Loucy (cell line): ENCODE measurements around the gene MSANTD1.

Experiments
- H2AFZ ChIP-seq: fragments of 200-600 bp; sonication (generic); 2 replicates; pipeline ENCODE4 v1.6.0; 2016; ENCODE audit warnings: antibody characterized with exemption, mild to moderate bottlenecking, low read length, moderate library complexity
- H3F3A ChIP-seq: fragments of 200-600 bp; 2 replicates; pipeline ENCODE4 v1.6.0; 2016; ENCODE audit warnings: antibody characterized with exemption, low read depth, mild to moderate bottlenecking
- H3K27me3 ChIP-seq: fragments of 200-600 bp; sonication (generic); 2 replicates; pipeline ENCODE4 v1.6.1; 2014; ENCODE audit warnings: low read length, mild to moderate bottlenecking; ENCODE audit not compliant: insufficient read depth, poor library complexity, severe bottlenecking
- H3K36me3 ChIP-seq: fragments of 200-600 bp; sonication (generic); 2 replicates; pipeline ENCODE4 v1.6.1; 2016; ENCODE audit warnings: low read length; ENCODE audit not compliant: insufficient read depth
- H3K4me1 ChIP-seq: fragments of 200-600 bp; sonication (generic); 2 replicates; pipeline ENCODE4 v1.5.1; 2014; ENCODE audit warnings: low read length, mild to moderate bottlenecking; ENCODE audit not compliant: insufficient read depth, poor library complexity, severe bottlenecking
- H3K4me2 ChIP-seq: fragments of 200-600 bp; sonication (generic); 2 replicates; pipeline ENCODE4 v1.6.0; 2014; ENCODE audit warnings: antibody characterized with exemption, low read length, low read depth, mild to moderate bottlenecking; ENCODE audit not compliant: poor library complexity, severe bottlenecking
- H3K4me3 ChIP-seq: fragments of 200-600 bp; sonication (generic); 2 replicates; pipeline ENCODE4 v1.5.1; 2014; ENCODE audit warnings: low read length, mild to moderate bottlenecking, mixed read lengths; ENCODE audit not compliant: poor library complexity, severe bottlenecking
- H3K79me2 ChIP-seq: fragments of 200-600 bp; sonication (generic); 2 replicates; pipeline ENCODE4 v1.6.1; 2014; ENCODE audit warnings: low read length; ENCODE audit not compliant: insufficient read depth
- H3K9ac ChIP-seq: fragments of 200-600 bp; sonication (generic); 2 replicates; pipeline ENCODE4 v1.6.0; 2014; ENCODE audit warnings: mild to moderate bottlenecking, low read depth, low read length, moderate library complexity; ENCODE audit not compliant: poor library complexity, severe bottlenecking
- H3K9me2 ChIP-seq: fragments of 200-600 bp; sonication (generic); replicated peaks from 2 replicates; pipeline ENCODE4 v1.6.1; 2016; ENCODE audit warnings: low read depth, low read length, mixed read lengths
- H3K9me3 ChIP-seq: fragments of 200-600 bp; sonication (generic); 2 replicates; pipeline ENCODE4 v1.6.1; 2014; ENCODE audit warnings: mild to moderate bottlenecking, antibody characterized with exemption, low read length, low read depth; ENCODE audit not compliant: insufficient read depth
- H4K20me1 ChIP-seq: fragments of 200-600 bp; sonication (generic); 2 replicates; pipeline ENCODE4 v1.6.0; 2014; ENCODE audit warnings: antibody characterized with exemption, low read length, mild to moderate bottlenecking; ENCODE audit not compliant: insufficient read depth, poor library complexity, severe bottlenecking
- CTCF ChIP-seq: fragments of 200-600 bp; sonication (generic); conservative IDR thresholded peaks from 2 replicates; pipeline ENCODE4 v1.5.1; 2014; ENCODE audit warnings: mild to moderate bottlenecking, antibody characterized with exemption, low read length
- EZH2phosphoT487 ChIP-seq: fragments of 200-600 bp; IDR thresholded peaks from 2 replicates; pipeline ENCODE4 v1.6.1; 2018; ENCODE audit warnings: antibody characterized with exemption, mild to moderate bottlenecking, moderate library complexity, borderline replicate concordance

MSANTD1 gene

GRCh38 chr4:3287972-3288570, 39.1 kb downstream of the MSANTD1 start:
- Histone ChIP-seq H3F3A (no peaks in the 10 kb centered on the region), H3K4me1 (peaks cover 7% of the 10 kb centered on the region), H4K20me1 (no peaks in the 10 kb centered on the region), H3K9ac (no peak overlapping the region), H3K4me2 (no peak overlapping the region), H3K79me2 (no peaks in the 10 kb centered on the region), H3K9me2 (no peaks in the 10 kb centered on the region), H2AFZ (no peak overlapping the region), H3K36me3 (no peaks in the 10 kb centered on the region), H3K27me3 (no peaks in the 10 kb centered on the region), H3K4me3 (no peak overlapping the region), H3K9me3 (no peaks in the 10 kb centered on the region)
- TF ChIP-seq EZH2phosphoT487 (no peak), CTCF (no peak)

GRCh38 chr4:3288571-3289094, 39.7 kb downstream of the MSANTD1 start:
- no peak overlapping the region for H3K9ac ChIP-seq
- TF ChIP-seq CTCF: no peak
- TF ChIP-seq EZH2phosphoT487: no peak

GRCh38 chr4:3290476-3290875, 41.5 kb downstream of the MSANTD1 start:
- no peak for TF ChIP-seq CTCF
- TF ChIP-seq EZH2phosphoT487: no peak
- H3K79me2 ChIP-seq: peaks cover 23% of the 10 kb centered on the region
- H3K9ac ChIP-seq: no peak overlapping the region
- no peak overlapping the region for H2AFZ ChIP-seq
- no peak overlapping the region for H3K4me2 ChIP-seq
- no peaks in the 10 kb centered on the region for H3K27me3 ChIP-seq
- peaks cover 15% of the 10 kb centered on the region for H4K20me1 ChIP-seq
- no peaks in the 10 kb centered on the region for H3K9me2 ChIP-seq
- H3K4me1 ChIP-seq: peaks cover 22% of the 10 kb centered on the region
- no peaks in the 10 kb centered on the region for H3K9me3 ChIP-seq
- H3F3A ChIP-seq: no peaks in the 10 kb centered on the region
- no peaks in the 10 kb centered on the region for H3K36me3 ChIP-seq
- H3K4me3 ChIP-seq: no peak overlapping the region

More at GRCh38 chr4:3288571-3289094, 39.7 kb downstream of the MSANTD1 start:
- no peak overlapping the region for H3K4me3 ChIP-seq
- H3K4me2 ChIP-seq: no peak overlapping the region
- H3K27me3 ChIP-seq: no peaks in the 10 kb centered on the region
- H3K36me3 ChIP-seq: no peaks in the 10 kb centered on the region
- H3K9me3 ChIP-seq: no peaks in the 10 kb centered on the region
- H3K79me2 ChIP-seq: peaks cover 4% of the 10 kb centered on the region
- no peaks in the 10 kb centered on the region for H4K20me1 ChIP-seq
- no peak overlapping the region for H2AFZ ChIP-seq
- H3F3A ChIP-seq: no peaks in the 10 kb centered on the region
- H3K9me2 ChIP-seq: no peaks in the 10 kb centered on the region
- H3K4me1 ChIP-seq: peaks cover 8% of the 10 kb centered on the region
